ENCODE data around the gene HHEX. TPM values are rescaled to one million over a fixed set of nuclear protein-coding genes. Genes with fewer than 3 reads are reported as not detected.

Gene HHEX
- total and polyA plus RNA-seq, 10 of the 15 experiments (the other 5 are each of a cell fraction or from before 2014, with no cell fraction given), result 3.9 to 32.8 (median 16.4) TPM

GRCh38 chr10:92719991-92720830 lies 30.5 kb downstream of the HHEX start (continued):
- TF ChIP-seq E4F1 (IDR thresholded peaks at IDR 0.05; ENCODE audit: borderline replicate concordance, partially characterized antibody), result no peak
- TF ChIP-seq CEBPB (IDR thresholded peaks at IDR 0.05; ENCODE audit: borderline replicate concordance in 1 of 2, low read depth in 2 of 2, low read length in 2 of 2), result no peak

GRCh38 chr10:92720831-92721165 lies 31.0 kb downstream of the HHEX start:
- Histone ChIP-seq H2AFZ (ENCODE audit: control insufficient read depth, low read depth, low read length) (no peak overlapping the region), H3K79me2 (ENCODE audit: control insufficient read depth, insufficient read depth, low read length) (no peaks in the 10 kb centered on the region), H3K36me3 (ENCODE audit: control insufficient read depth in 2 of 2, insufficient read depth in 2 of 2, low read length in 1 of 2) (no peaks in the 10 kb centered on the region), H3K4me2 (ENCODE audit: control insufficient read depth, insufficient read depth) (no peak overlapping the region), H3K27ac (ENCODE audit: control insufficient read depth, insufficient read depth) (no peak overlapping the region), H3K9me3 (replicated peaks; ENCODE audit: control insufficient read depth, insufficient read depth, low read length) (no peaks in the 10 kb centered on the region; the same call in 2 of the 3 replicates), H4K20me1 (ENCODE audit: control insufficient read depth, insufficient read depth) (no peaks in the 10 kb centered on the region), H3K4me3 (no peak overlapping the region), H3K4me1 (ENCODE audit: control insufficient read depth, insufficient read depth, low read length) (no peaks in the 10 kb centered on the region; the same call in 1 of the 2 replicates), H3K9ac (ENCODE audit: control insufficient read depth, insufficient read depth, low read length) (no peak overlapping the region), H3K27me3 (replicated peaks in 1 of 2; ENCODE audit: control insufficient read depth in 2 of 2, insufficient read depth in 2 of 2, low read length in 1 of 2) (peaks cover 0 to 7% of the 10 kb centered on the region in 2 experiments; a peak in 3 of 4 replicates)
- DNase-seq (ENCODE audit: low read depth, low spot score) (no peak), ATAC-seq (no peak), FAIRE-seq (no peak)
- no TSS peak for BruUV-seq (replicated peaks)
- SMC1A ChIA-PET (ENCODE audit: uncharacterized antibody, unreplicated experiment), result interaction anchor here (0.5 to 1.7 kb wide), 4 partner anchors 14 to 1879 kb away, joined by 3 to 4 read pairs (median 4); no protein-coding TSS in a partner anchor
- RAD21 ChIA-PET (ENCODE audit: unreplicated experiment), result no interaction called here
- in situ Hi-C loops (cut with MboI), result no loop called here
- POLR2A ChIA-PET, result no interaction called here
- no peak for TF ChIP-seq IRF5 (IDR thresholded peaks at IDR 0.05; ENCODE audit: borderline replicate concordance)
- TF ChIP-seq BCL11A (IDR thresholded peaks at IDR 0.05; ENCODE audit: low read depth, low read length), result no peak
- no peak for TF ChIP-seq YBX1 (IDR thresholded peaks at IDR 0.05)
- no peak for TF ChIP-seq PBX3 (IDR thresholded peaks at IDR 0.05; ENCODE audit: insufficient replicate concordance, low read depth, low read length)
- TF ChIP-seq, protein P1, sequence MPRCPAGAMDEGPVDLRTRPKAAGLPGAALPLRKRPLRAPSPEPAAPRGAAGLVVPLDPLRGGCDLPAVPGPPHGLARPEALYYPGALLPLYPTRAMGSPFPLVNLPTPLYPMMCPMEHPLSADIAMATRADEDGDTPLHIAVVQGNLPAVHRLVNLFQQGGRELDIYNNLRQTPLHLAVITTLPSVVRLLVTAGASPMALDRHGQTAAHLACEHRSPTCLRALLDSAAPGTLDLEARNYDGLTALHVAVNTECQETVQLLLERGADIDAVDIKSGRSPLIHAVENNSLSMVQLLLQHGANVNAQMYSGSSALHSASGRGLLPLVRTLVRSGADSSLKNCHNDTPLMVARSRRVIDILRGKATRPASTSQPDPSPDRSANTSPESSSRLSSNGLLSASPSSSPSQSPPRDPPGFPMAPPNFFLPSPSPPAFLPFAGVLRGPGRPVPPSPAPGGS (IDR thresholded peaks at IDR 0.05; ENCODE audit: borderline replicate concordance, insufficient read depth, low read depth, low read length, poor library complexity, severe bottlenecking), result no peak
- TF ChIP-seq ATF3 (IDR thresholded peaks at IDR 0.05; ENCODE audit: borderline replicate concordance, extremely low read depth, low read depth, low read length), result no peak
- TF ChIP-seq RBBP5 (conservative IDR thresholded peaks at IDR 0.05), result no peak
- no peak for TF ChIP-seq MAX (IDR thresholded peaks at IDR 0.05; ENCODE audit: low read depth, low read length)
- no peak for TF ChIP-seq NFYA (IDR thresholded peaks at IDR 0.05; ENCODE audit: borderline replicate concordance, low read depth, low read length)
- intact Hi-C loops (cut with micrococcal nuclease; ENCODE audit: unreplicated experiment), result no loop called here
- CTCF ChIA-PET, result interaction anchor here (1.2 kb wide), 1 partner anchor 146 kb away, joined by 4 read pairs; no protein-coding TSS in a partner anchor
